Stimulated activated naive CD8-positive, alpha-beta T cell treated with anti-CD3 and anti-CD28 coated beads, Interleukin-15, Interleukin-2, amounts not matched to agents 100 U/mL and 50 U/mL, for 24 hours (primary cell): Measurements from ENCODE around the gene TMEM87A.
"Not testable (repeated sequence)": the region's sequence is repeated elsewhere in the genome, so short reads cannot be mapped to it uniquely, and the experiment has no call there.

ENCODE experiments used
- ATAC-seq: fragments of 150-1000 bp; cut with Tn5 transposase; one replicate; pipeline ENCODE4 v1.10.0; 2021
- DNase-seq: peaks from one replicate; pipeline ENCODE4 v3.0.0; 2021

TMEM87A gene, protein sequence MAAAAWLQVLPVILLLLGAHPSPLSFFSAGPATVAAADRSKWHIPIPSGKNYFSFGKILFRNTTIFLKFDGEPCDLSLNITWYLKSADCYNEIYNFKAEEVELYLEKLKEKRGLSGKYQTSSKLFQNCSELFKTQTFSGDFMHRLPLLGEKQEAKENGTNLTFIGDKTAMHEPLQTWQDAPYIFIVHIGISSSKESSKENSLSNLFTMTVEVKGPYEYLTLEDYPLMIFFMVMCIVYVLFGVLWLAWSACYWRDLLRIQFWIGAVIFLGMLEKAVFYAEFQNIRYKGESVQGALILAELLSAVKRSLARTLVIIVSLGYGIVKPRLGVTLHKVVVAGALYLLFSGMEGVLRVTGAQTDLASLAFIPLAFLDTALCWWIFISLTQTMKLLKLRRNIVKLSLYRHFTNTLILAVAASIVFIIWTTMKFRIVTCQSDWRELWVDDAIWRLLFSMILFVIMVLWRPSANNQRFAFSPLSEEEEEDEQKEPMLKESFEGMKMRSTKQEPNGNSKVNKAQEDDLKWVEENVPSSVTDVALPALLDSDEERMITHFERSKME

GRCh38 chr15:42272939-42273899 lies at the start of gene TMEM87A, which contains the start of gene GANC:
Gene TMEM87A (minus strand): TSS chr15:42273433. CDS start chr15:42273398, 35 bp downstream.
Gene GANC (plus strand): TSS chr15:42273201. CDS start chr15:42274482, 1,281 bp downstream.
- DNase-seq, result peak; percentile 94
- ATAC-seq, result peak; percentile 99

GRCh38 chr15:42319206-42319605 lies 46.0 kb upstream of the TMEM87A start:
- ATAC-seq, result no peak
- no peak for DNase-seq

DNA sequence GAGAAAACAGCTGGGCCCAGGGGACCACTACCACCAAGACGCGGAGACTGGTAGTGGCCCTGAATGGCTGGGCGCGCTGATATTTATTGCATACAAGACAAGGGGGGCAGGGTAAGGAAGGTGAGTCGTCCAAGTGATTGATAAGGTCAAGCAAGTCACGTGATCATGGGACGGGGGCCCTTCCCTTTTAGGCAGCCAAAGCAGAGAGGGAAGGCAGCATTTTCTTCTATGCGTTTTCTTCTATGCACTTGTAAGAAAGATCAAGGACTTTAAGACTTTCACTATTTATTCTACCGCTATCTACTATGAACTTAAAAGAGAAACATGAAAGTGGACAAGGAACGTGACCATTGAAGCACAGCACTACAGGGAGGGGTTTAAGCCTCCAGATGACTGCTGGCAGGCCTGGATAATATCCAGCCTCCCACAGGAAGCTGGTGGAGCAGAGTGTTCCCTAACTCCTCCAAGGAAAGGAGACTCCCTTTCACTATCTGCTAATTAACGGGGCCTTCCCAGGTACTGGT lies 43.1 kb upstream of the TMEM87A start:
- not testable (repeated sequence) for DNase-seq, ATAC-seq

DNA sequence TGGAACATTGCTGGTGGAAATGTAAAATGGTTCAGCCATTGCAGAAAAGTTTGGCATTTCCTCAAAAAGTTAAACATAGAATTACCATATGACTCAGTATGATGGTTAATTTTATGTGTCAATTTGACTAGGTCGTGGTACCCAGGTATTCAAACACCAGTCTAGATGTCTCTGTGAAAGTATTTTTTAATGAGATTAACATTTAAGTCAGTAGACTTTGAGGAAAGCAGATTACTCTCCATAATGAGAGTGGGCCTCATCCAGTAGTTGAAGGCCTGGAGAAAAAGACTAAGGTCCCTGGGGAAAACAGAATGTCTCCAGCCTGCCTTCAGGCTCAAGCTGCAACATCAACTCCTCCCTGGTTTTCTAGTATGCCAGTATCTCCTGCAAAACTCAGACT lies 42.3 kb upstream of the TMEM87A start:
- DNase-seq, result no peak

DNA sequence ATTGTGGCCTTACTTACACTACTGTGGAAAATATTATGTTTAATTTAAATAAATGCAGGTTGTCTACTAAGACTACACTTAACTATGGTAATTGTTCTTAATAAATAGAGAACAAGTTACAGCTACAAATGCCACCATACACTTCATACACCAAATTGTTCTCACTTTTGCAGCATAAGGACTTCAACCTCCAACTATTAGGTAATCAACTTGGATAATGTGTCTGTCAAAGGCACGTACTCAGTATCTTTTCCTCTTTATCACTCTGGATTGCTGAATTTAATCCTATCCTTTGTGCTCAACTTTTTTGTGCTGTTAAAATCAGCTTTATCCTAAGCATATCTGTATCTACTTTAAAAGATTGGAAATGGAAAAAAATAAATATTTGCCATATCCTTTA lies 41.6 kb upstream of the TMEM87A start:
- ATAC-seq (no peak), DNase-seq (no peak)

More for the DNA sequence above, 42.3 kb upstream of the TMEM87A start:
- ATAC-seq, result peak; percentile 69

DNA sequence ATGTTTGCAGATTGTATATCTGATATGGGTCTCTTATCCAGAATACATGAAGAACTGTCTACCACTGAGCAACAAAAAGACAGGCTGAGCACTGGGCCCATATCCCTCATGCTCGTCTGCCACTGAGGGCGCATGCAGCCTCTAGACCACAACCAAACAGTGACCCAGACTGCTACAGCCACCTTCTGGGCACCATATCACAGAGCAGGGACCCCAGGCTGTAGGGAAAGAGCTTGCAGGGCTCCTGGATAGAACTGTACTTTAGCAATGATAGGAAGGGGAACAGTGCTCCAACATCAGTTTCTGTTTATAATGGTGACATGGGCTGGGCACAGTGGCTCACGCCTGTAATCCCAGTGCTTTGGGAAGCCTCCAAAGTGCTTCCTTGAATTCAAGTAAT lies 40.2 kb upstream of the TMEM87A start:
- no peak for DNase-seq
- no peak for ATAC-seq

DNA sequence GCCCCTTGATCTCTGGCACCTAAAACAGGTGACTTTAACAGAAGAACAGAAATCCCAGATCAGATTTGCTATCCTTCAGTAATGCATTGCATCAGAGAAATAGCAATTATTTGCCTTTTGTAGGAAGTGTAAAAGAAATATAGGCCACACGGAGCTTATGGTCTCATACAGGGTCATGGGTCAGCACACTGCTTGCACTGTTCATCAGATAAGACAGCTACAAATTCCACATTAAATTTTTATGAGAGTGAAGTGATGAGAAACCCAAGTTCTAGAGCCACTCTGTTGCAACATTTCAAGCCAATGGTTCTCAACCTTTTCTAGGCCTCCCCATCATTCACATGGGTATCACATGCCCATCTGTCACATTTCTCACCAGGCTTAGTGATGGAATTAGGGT lies 33.4 kb upstream of the TMEM87A start:
- DNase-seq, result no peak
- ATAC-seq, result no peak

- ATAC-seq, DNase-seq: not testable (repeated sequence)
These were observed 27.8 kb upstream of the TMEM87A start for GRCh38 chr15:42301004-42301403.

DNA sequence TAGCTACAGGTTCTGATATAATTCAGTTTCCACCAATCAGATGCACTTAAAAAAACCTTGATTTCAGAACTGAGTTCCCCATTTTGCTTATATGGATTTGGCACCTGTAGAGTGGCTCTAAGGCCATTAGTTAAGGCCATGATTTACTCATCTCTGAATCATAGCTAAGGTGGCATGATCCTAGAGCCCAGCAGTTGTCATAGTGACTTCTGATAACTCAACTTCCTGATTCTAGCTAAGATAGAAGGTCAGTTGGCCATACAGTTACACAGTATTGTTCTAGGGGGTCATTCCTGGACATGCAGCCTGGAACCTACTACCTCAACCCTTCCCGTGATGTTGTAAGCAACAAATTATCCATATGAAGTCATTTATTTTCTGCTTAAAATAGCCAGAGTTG lies 15.9 kb upstream of the TMEM87A start:
- no peak for ATAC-seq
- DNase-seq, result no peak

- no peak for ATAC-seq
These were observed 14.7 kb upstream of the TMEM87A start for GRCh38 chr15:42287931-42288330.

GRCh38 chr15:42286445-42287029 lies 13.3 kb upstream of the TMEM87A start:
- DNase-seq (no peak), ATAC-seq (no peak)

More at GRCh38 chr15:42287931-42288330, 14.7 kb upstream of the TMEM87A start:
- DNase-seq, result no peak

DNA sequence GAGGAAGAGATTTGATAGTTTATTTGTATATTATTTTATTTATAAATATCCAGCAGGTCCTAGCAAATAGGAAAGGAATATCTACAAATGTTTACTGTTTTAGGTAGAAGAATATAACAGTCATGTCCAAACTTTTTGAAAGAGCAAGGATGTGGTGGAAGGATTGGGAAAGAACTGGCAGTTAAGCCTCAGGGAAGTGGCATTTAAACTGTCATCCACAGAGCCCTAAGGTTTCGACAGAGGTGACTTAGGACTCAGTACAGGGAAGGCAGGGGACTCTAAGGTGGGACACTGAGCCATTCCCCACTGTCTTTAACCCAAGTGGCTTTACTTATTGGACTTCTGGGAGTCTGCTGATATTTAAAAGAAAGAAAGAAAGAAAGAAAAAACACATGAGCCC lies 11.8 kb upstream of the TMEM87A start:
- no peak for ATAC-seq
- no peak for DNase-seq

DNA sequence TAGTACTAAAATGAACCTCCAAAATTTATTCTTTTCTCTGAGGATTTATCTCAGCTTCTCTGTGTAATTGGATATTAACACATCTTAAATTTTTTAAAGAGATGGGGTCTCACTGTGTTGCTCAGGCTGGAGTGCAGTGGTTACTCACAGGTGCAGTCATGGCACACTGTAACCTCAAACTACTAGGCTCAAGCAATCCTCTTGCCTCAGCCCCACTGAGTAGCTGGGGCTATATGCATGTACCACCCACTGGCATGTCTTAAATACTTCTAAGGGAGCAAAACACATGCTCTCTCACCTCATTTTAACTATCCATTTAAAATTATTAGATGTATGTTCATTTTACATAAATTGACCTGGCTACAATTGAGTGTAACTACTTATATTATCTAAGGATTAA lies 11.3 kb upstream of the TMEM87A start:
- DNase-seq (no peak), ATAC-seq (no peak)

DNA sequence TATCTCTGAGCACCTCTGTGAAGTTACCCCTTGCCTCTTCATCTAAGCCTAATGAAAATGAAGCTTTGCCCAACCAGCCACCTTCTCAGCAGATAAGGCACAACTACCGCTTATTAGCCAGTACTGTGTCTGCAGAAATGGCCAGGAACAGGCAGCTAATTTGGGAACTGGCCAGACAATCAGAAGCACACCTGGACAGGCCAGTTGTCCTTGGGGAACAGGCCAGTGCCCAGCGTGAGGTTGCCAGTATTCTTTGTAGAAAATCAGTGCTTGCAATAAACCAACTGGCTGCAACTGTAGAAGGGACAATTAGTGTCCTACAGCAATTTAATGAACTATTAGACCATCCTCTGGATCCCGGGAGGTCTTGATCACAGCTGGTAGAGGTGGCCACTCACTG lies 10.4 kb upstream of the TMEM87A start:
- DNase-seq, result no peak
- ATAC-seq, result no peak

DNA sequence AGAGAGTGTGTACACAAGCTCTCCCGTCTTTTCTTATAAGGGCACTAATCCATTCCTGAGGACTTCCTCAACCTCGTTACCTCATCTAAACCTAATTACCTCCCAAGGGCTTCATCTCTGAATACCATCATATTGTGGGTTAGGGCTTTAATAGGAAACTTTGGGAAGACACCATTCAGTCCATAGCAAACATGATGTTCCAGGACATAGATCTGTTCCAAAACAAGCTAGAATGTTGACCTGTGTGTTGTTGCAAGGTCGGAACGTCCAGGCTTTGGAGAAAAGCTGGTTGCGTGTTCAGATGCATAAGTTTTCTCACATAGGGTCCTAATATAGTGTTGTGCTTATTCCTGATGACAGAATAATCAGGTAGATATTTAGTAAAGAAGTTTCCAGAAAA lies 9.7 kb upstream of the TMEM87A start:
- no peak for ATAC-seq
- no peak for DNase-seq

DNA sequence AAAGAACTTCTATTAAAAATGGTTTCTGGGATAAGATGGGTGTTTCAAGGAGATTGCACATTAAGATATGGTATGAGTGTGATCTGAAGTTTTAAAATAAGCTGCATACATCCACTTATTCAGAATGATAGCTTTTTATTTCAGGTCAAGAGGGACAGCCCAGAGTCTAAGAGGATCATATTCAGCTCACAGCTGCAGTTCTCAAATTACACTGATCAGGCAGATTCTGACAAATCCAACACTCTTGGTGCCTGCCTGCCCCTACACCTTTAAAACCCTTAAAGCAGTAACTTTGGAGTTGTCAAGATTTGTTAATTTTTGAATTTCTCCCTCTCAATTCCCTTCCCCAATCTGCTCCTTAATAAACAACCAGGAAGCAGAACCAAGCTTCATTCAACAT lies 9.1 kb upstream of the TMEM87A start:
- DNase-seq, result no peak
- no peak for ATAC-seq

GRCh38 chr15:42279234-42279723 lies 6.0 kb upstream of the TMEM87A start:
- DNase-seq (no peak), ATAC-seq (no peak)

- no peak for ATAC-seq
These were observed 3.5 kb upstream of the TMEM87A start for GRCh38 chr15:42276762-42277161.

DNA sequence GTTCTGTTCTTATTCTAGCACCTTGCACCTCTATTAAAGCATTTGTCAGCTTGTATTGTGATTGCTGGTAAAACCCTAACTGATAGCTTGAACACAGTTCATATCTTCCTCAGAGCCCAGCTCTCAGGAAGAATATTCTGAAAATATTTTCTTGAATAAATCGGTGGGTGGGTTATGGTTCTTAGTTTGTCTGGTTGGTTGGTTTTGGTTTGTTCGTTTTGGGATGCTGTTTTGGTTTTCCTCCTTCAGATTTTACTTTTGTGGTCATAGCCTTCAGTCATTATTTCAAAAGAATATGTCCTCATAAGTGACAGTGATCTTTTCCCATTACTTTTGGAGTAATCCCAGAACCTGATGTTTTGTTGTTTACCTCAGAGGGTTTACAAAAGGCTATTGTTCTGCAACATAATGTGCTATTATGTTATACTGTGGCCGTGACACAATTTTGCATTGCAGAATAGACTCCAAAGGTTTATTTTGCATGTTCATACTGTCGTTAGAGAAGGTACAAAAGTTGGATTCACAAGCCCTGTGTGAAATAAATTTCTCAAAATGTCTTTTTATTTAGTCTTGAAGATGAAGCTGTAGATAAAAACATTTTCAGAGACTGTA lies 2.7 kb upstream of the TMEM87A start:
- no peak for DNase-seq
- no peak for ATAC-seq

More at GRCh38 chr15:42276762-42277161, 3.5 kb upstream of the TMEM87A start:
- no peak for DNase-seq

GRCh38 chr15:42274702-42274989 lies 1.4 kb upstream of the TMEM87A start:
- DNase-seq (peak; percentile 17), ATAC-seq (no peak)
